OCI-LY7 (cell line): ENCODE measurements around the gene NUDT14.

ENCODE experiments used
- CTCF ChIP-seq: fragments of 200-600 bp; sonication (generic); conservative IDR thresholded peaks from 2 replicates; pipeline ENCODE4 v1.5.1; 2014; ENCODE audit warnings: mild to moderate bottlenecking, antibody characterized with exemption, low read length, moderate library complexity, mixed read lengths
- EZH2phosphoT487 ChIP-seq: fragments of 200-600 bp; sonication (generic); IDR thresholded peaks from 2 replicates; pipeline ENCODE4 v1.6.1; 2018; ENCODE audit warnings: low read depth, borderline replicate concordance, mild to moderate bottlenecking, mixed run types, antibody characterized with exemption, low read length, moderate library complexity, mixed read lengths

- TF ChIP-seq CTCF (no peak), EZH2phosphoT487 (no peak)
Measured at GRCh38 chr14:105151838-105152793, 29.0 kb downstream of the NUDT14 start.
